K562 (cell line): Measurements from ENCODE around the gene PUM2. TPM values are rescaled to one million over a fixed set of nuclear protein-coding genes. Genes with fewer than 3 reads are reported as not detected.

Experiments
- ATAC-seq: fragments of 200-7000 bp; cut with Tn5 transposase; 3 replicates; pipeline ENCODE4 v1.9.1; 2020; ENCODE audit warnings: moderate library complexity
- BruUV-seq: library from RNA; stranded (reverse); fragments of 400-500 nt; replicated peaks from 2 replicates; lab custom pipeline; 2021; lab: Mats Ljungman, UMichigan
- CTCF ChIA-PET: fragments of 300-600 bp; formaldehyde crosslinking; extraction: SDS; loops from one replicate; lab custom pipeline; 2021; ENCODE audit warnings: low intra/inter-chr PET ratio; lab: Yijun Ruan, JAX
- POLR2A ChIA-PET: fragments of 300-600, 350-650 bp; sonication (Branson Sonifier 250); formaldehyde crosslinking; extraction: SDS; loops from one replicate; lab custom pipeline; 2021; ENCODE audit warnings: antibody characterized with exemption, inconsistent platforms; lab: Yijun Ruan, JAX
- DNase-seq, 4 experiments: peaks; one replicate each; pipeline versions ENCODE4 v3.0.0 to v3.0.0-alpha.2; 2011 to 2018; ENCODE audit warnings: low spot score in 3 of 4, mixed read lengths in 3 of 4; ENCODE audit errors: extremely low read depth in 1 of 4
- FAIRE-seq: peaks from 2 replicates; lab custom pipeline; 2011; peaks lifted over from hg19 to GRCh38; lab: Jason Lieb, UNC
- H2AFZ ChIP-seq: 2 replicates; pipeline ENCODE4 v1.6.0; 2011; ENCODE audit warnings: low read depth, low read length, control low read depth, inconsistent platforms
- H3K27ac ChIP-seq: fragments of 200-600 bp; 3 replicates; pipeline ENCODE4 v1.8.0; 2011; ENCODE audit warnings: low read depth, mild to moderate bottlenecking, control low read depth, inconsistent platforms, low read length, moderate library complexity, mixed read lengths; ENCODE audit errors: extremely low read depth
- H3K27me3 ChIP-seq, 2 experiments: fragments of 300-600 bp in 1 of 2; 2 replicates in 1 of 2; 3 replicates in 1 of 2; pipeline versions ENCODE4 v1.6.0 to v1.8.0; 2011; ENCODE audit warnings: inconsistent platforms in 2 of 2, low read length in 2 of 2, mild to moderate bottlenecking in 1 of 2, mixed read lengths in 1 of 2, moderate library complexity in 1 of 2; ENCODE audit not compliant: control insufficient read depth in 2 of 2, insufficient read depth in 2 of 2
- H3K36me3 ChIP-seq: fragments of 300-600 bp; 3 replicates; pipeline ENCODE4 v1.8.0; 2011; ENCODE audit warnings: mild to moderate bottlenecking, low read length, inconsistent platforms; ENCODE audit not compliant: control insufficient read depth, insufficient read depth
- H3K4me1 ChIP-seq, 2 experiments: fragments of 200-600 bp in 1 of 2; replicated peaks in 1 of 2; 2 replicates in 1 of 2; 3 replicates in 1 of 2; pipeline versions ENCODE4 v1.5.1 to v1.8.0; 2011; ENCODE audit warnings: inconsistent platforms in 2 of 2, low read length in 2 of 2, mild to moderate bottlenecking in 1 of 2, mixed read lengths in 1 of 2, moderate library complexity in 1 of 2; ENCODE audit not compliant: control insufficient read depth in 2 of 2, insufficient read depth in 2 of 2
- H3K4me2 ChIP-seq: 2 replicates; pipeline ENCODE4 v1.6.1; 2011; ENCODE audit warnings: low read length, control low read depth, inconsistent platforms, mixed read lengths; ENCODE audit not compliant: insufficient read depth
- H3K4me3 ChIP-seq: fragments of 200-600 bp; sonication (generic), shearing (Covaris generic); 2 replicates; pipeline ENCODE4 v1.5.1; 2016; ENCODE audit warnings: control low read depth, inconsistent platforms
- H3K79me2 ChIP-seq: fragments of 200-600 bp; 3 replicates; pipeline ENCODE4 v1.8.0; 2011; ENCODE audit warnings: low read length, inconsistent platforms; ENCODE audit not compliant: control insufficient read depth, insufficient read depth
- H3K9ac ChIP-seq, 2 experiments: 2 replicates each; pipeline versions ENCODE4 v1.6.0 to v1.6.1; 2011; ENCODE audit warnings: low read depth in 2 of 2, low read length in 2 of 2, control low read depth in 1 of 2, inconsistent platforms in 1 of 2, mild to moderate bottlenecking in 1 of 2, mixed read lengths in 1 of 2; ENCODE audit not compliant: insufficient read depth in 1 of 2
- H3K9me1 ChIP-seq: one replicate; pipeline ENCODE4 v1.6.0; 2011; ENCODE audit warnings: inconsistent platforms, mild to moderate bottlenecking, low read length, moderate library complexity; ENCODE audit not compliant: control insufficient read depth, insufficient read depth
- H3K9me3 ChIP-seq: replicated peaks from 2 replicates; pipeline ENCODE4 v1.5.1; 2011; ENCODE audit warnings: low read depth, low read length, inconsistent platforms; ENCODE audit not compliant: control insufficient read depth, insufficient read depth
- H4K20me1 ChIP-seq: replicated peaks from 2 replicates; pipeline ENCODE4 v1.6.1; 2011; ENCODE audit warnings: low read length, inconsistent platforms, mixed read lengths; ENCODE audit not compliant: control insufficient read depth, insufficient read depth
- CXXC5 ChIP-seq: fragments of 250-450 bp; sonication (Bioruptor Pico); IDR thresholded peaks from 2 replicates; pipeline ENCODE4 v1.8.0; 2022; ENCODE audit warnings: inconsistent platforms, mild to moderate bottlenecking, moderate library complexity
- HINFP ChIP-seq: fragments of 450-650 bp; conservative IDR thresholded peaks from 2 replicates; pipeline ENCODE4 v1.6.1; 2016; ENCODE audit warnings: missing genetic modification characterization, low read depth, mild to moderate bottlenecking, control low read depth, missing compliant biosample characterization
- MBD2 ChIP-seq: sonication (generic); IDR thresholded peaks from 2 replicates; pipeline ENCODE4 v1.6.1; 2016; ENCODE audit warnings: low read depth, borderline replicate concordance
- MYC ChIP-seq, 2 experiments: fragments of 250-450 bp in 1 of 2; sonication (Bioruptor Pico) in 1 of 2; IDR thresholded peaks; 2 replicates each; pipeline versions ENCODE4 v1.5.1 to v1.6.1; 2012 to 2021; ENCODE audit warnings: low read depth in 2 of 2, borderline replicate concordance in 1 of 2, improper control_type of control experiment in 1 of 2, low read length in 1 of 2, mild to moderate bottlenecking in 1 of 2, moderate library complexity in 1 of 2
- NFRKB ChIP-seq: fragments of 450-650 bp; IDR thresholded peaks from 2 replicates; pipeline ENCODE4 v1.6.1; 2016; ENCODE audit warnings: low read depth
- NONO ChIP-seq, 2 experiments: fragments of 200-400 bp in 1 of 2; fragments of 450-650 bp in 1 of 2; formaldehyde crosslinking in 1 of 2; IDR thresholded peaks; 2 replicates each; pipeline ENCODE4 v1.6.1; 2017; ENCODE audit warnings: low read depth in 2 of 2, mild to moderate bottlenecking in 2 of 2, moderate library complexity in 2 of 2, low read length in 1 of 2
- REST ChIP-seq, 2 experiments: fragments of 450-650 bp; formaldehyde crosslinking in 1 of 2; IDR thresholded peaks; 2 replicates each; pipeline versions ENCODE4 v1.4.0 to v1.6.1; 2014 to 2020; ENCODE audit warnings: mild to moderate bottlenecking in 2 of 2, borderline replicate concordance in 1 of 2, low read depth in 1 of 2
- SMC3 ChIP-seq: conservative IDR thresholded peaks from 2 replicates; pipeline ENCODE4 v1.6.1; 2011; ENCODE audit warnings: low read depth, low read length, improper control_type of control experiment; ENCODE audit not compliant: insufficient read depth
- TAF9B ChIP-seq: fragments of 450-650 bp; IDR thresholded peaks from 2 replicates; pipeline ENCODE4 v1.6.1; 2018; ENCODE audit warnings: mild to moderate bottlenecking; ENCODE audit not compliant: partially characterized antibody
- ZNF76 ChIP-seq: fragments of 250-450 bp; sonication (Bioruptor Pico); IDR thresholded peaks from 2 replicates; pipeline ENCODE4 v1.4.0; 2020; ENCODE audit warnings: mild to moderate bottlenecking, moderate library complexity, borderline replicate concordance
- WGBS: fragments of 100-300 bp; shearing (Covaris generic); methylation state at CpG from one replicate; pipeline ENCODE4 v1.1.6; 2016; ENCODE audit warnings: low coverage, mixed read lengths; ENCODE audit not compliant: insufficient coverage; ENCODE audit errors: missing lambda C conversion rate; 5-methylcytosine and 5-hydroxymethylcytosine counted together
- in situ Hi-C: fragments of 300-500 bp; cut with MboI; formaldehyde crosslinking; loops from 4 replicates; pipeline ENCODE4 v1.15.0; 2018; ENCODE audit warnings: inconsistent platforms, mixed read lengths
- intact Hi-C: fragments of 100-400 bp; cut with micrococcal nuclease; formaldehyde crosslinking; loops from 2 replicates; pipeline ENCODE4 v1.14.2; 2022
- polyA plus RNA-seq, 8 experiments: library from polyadenylated mRNA; depleted of rRNA in 4 of 8; stranded (reverse) in 5 of 8; unstranded in 3 of 8; fragments of >200 nt; fragmentation: Nextera tagmentation in 2 of 8; fragmentation: Illumina TruSeq in 1 of 8; extraction: Ambion mirVana in 2 of 8; extraction: Trizol in 1 of 8; gene quantifications; 2 replicates each; pipeline versions ENCODE4 v1.2.1 to v1.2.3, GENCODE V29; 2011 to 2014; ENCODE audit warnings: inconsistent platforms in 1 of 8, missing spikeins in 1 of 8
- total RNA-seq, 7 experiments: library from RNA; depleted of rRNA in 6 of 7; stranded (reverse); fragments of >200 nt in 6 of 7; fragmentation: Illumina TruSeq in 2 of 7; extraction: Trizol in 2 of 7; gene quantifications; 2 replicates each; pipeline versions ENCODE4 v1.2.1 to v1.2.3, GENCODE V29; 2011 to 2021; ENCODE audit warnings: low replicate concordance in 1 of 7

Gene PUM2
- total and polyA plus RNA-seq, 9 of the 15 experiments (the other 6 are each of a cell fraction or from before 2014, with no cell fraction given), result 13.4 to 61.9 (median 28.3) TPM

- TF ChIP-seq MBD2 (no peak), MYC (IDR thresholded peaks at IDR 0.05; ENCODE audit: low read depth, low read length) (no peak), MYC (CRISPR knock-in tag; IDR thresholded peaks at IDR 0.05; ENCODE audit: borderline replicate concordance, low read depth) (no peak), TAF9B (no peak), NFRKB (no peak)
These were observed 15.9 kb downstream of the PUM2 start (continued) for GRCh38 chr2:20334605-20335203.

- CTCF ChIA-PET, result no interaction called here
- Histone ChIP-seq H3K79me2 (peaks cover 100% of the 10 kb centered on the region), H4K20me1 (no peaks in the 10 kb centered on the region), H3K4me1 (no peaks in the 10 kb centered on the region), H2AFZ (no peak overlapping the region), H3K4me2 (no peak overlapping the region), H3K9ac (no peak overlapping the region), H3K27ac (no peak overlapping the region), H3K9me1 (no peaks in the 10 kb centered on the region), H3K9me3 (no peaks in the 10 kb centered on the region; the same call in 1 of the 2 replicates), H3K27me3 (no peaks in the 10 kb centered on the region), H3K4me3 (no peak overlapping the region), H3K36me3 (peaks cover 23% of the 10 kb centered on the region)
- POLR2A ChIA-PET, result no interaction called here
- ATAC-seq, result no peak
- intact Hi-C loops (no loop called here), in situ Hi-C loops (no loop called here)
- WGBS, result 95% methylated on average over 4 of the region's 4 CpGs
- FAIRE-seq, result no peak
- no peak for DNase-seq
- TF ChIP-seq ZNF76 (CRISPR knock-in tag) (no peak), SMC3 (no peak), HINFP (tag) (no peak), NONO (IDR thresholded peaks at IDR 0.05; ENCODE audit: low read depth in 2 of 2, low read length in 1 of 2) (no peak), REST (IDR thresholded peaks at IDR 0.05; ENCODE audit: borderline replicate concordance) (no peak), REST (CRISPR knock-in tag; IDR thresholded peaks at IDR 0.05; ENCODE audit: low read depth) (no peak), CXXC5 (CRISPR knock-in tag) (no peak)
- BruUV-seq, result no TSS peak
These were observed 16.9 kb downstream of the PUM2 start for GRCh38 chr2:20333738-20334137.
